Stimulated activated CD8-positive, alpha-beta memory T cell treated with anti-CD3 and anti-CD28 coated beads, Interleukin-15, amount 100 ng/mL, for 24 hours (primary cell): Measurements from ENCODE around the gene USP32.

ENCODE experiments used
- DNase-seq: peaks from one replicate; pipeline ENCODE4 v3.0.0-alpha.2; 2020; ENCODE audit warnings: low read depth

Gene USP32

GRCh38 chr17:60134396-60135150, 257.4 kb downstream of the USP32 start:
- DNase-seq, result no peak

GRCh38 chr17:60130466-60130865, 261.5 kb downstream of the USP32 start:
- DNase-seq, result no peak

- no peak for DNase-seq
Observed at GRCh38 chr17:60129164-60129563, 262.8 kb downstream of the USP32 start.
